Transverse colon (tissue), 4 donors: ENCODE measurements around the gene ZBTB32. TPM values are rescaled to one million over a fixed set of nuclear protein-coding genes. Genes with fewer than 3 reads are reported as not detected.

Experiments
- DNase-seq: peaks from one replicate; pipeline ENCODE4 v3.0.0-alpha.2; 2019
- H3K27ac ChIP-seq, 4 donors: fragments of 200-600 bp; sonication (generic); 2 replicates each; pipeline ENCODE4 v1.5.1; 2016 to 2018; ENCODE audit warnings: inconsistent platforms in 4 of 4
- H3K27me3 ChIP-seq: fragments of 200-600 bp; sonication (generic); 2 replicates; pipeline ENCODE4 v1.5.1; 2017; ENCODE audit warnings: inconsistent platforms
- H3K36me3 ChIP-seq, 4 donors: fragments of 200-600 bp; sonication (generic); 2 replicates each; pipeline ENCODE4 v1.5.1; 2017 to 2019; ENCODE audit warnings: inconsistent platforms in 4 of 4
- H3K4me1 ChIP-seq, 4 donors: fragments of 200-600 bp; sonication (generic); 2 replicates each; pipeline ENCODE4 v1.5.1; 2017 to 2020; ENCODE audit warnings: inconsistent platforms in 4 of 4
- H3K4me3 ChIP-seq, 4 donors: fragments of 200-600 bp; sonication (generic); 1 replicate in 1 of 4; 2 replicates in 3 of 4; pipeline versions ENCODE4 v1.5.1 to v1.6.1; 2017 to 2019; ENCODE audit warnings: inconsistent platforms in 4 of 4
- H3K9me3 ChIP-seq, 2 donors: fragments of 200-600 bp; sonication (generic); 2 replicates each; pipeline ENCODE4 v1.5.1; 2017 to 2019; ENCODE audit warnings: inconsistent platforms in 2 of 2
- CTCF ChIP-seq, 5 experiments: fragments of 200-600 bp in 3 of 5; fragments of 450-650 bp in 2 of 5; sonication (generic) in 3 of 5; IDR thresholded peaks; 1 replicate in 2 of 5; 2 replicates in 3 of 5; pipeline ENCODE4 v1.5.1; 2016 to 2017; ENCODE audit warnings: antibody characterized with exemption in 5 of 5, inconsistent platforms in 3 of 5, mild to moderate bottlenecking in 2 of 5, moderate library complexity in 1 of 5
- EP300 ChIP-seq: sonication (generic); formaldehyde crosslinking; IDR thresholded peaks from one replicate; pipeline ENCODE4 v1.6.1; 2017; ENCODE audit warnings: antibody characterized with exemption, low read depth
- POLR2A ChIP-seq: fragments of 450-650 bp; IDR thresholded peaks from one replicate; pipeline ENCODE4 v1.6.1; 2016; ENCODE audit warnings: antibody characterized with exemption, mild to moderate bottlenecking, moderate library complexity
- POLR2AphosphoS5 ChIP-seq, 3 donors: sonication (generic); formaldehyde crosslinking; IDR thresholded peaks; one replicate each; pipeline ENCODE4 v1.6.1; 2016; ENCODE audit warnings: antibody characterized with exemption in 3 of 3
- WGBS, 2 donors: methylation state at CpG; one replicate each; pipeline ENCODE4 v1.1.5; 2018; ENCODE audit warnings: low coverage in 1 of 2; 5-methylcytosine and 5-hydroxymethylcytosine counted together
- in situ Hi-C, 4 donors: fragments of 200-750 bp; cut with MboI; loops; one replicate each; pipeline versions ENCODE4 v1.15.0 to v1.15.1; 2017; ENCODE audit warnings: low sequenced_read_pairs in 3 of 4, low pct_ligation_motif_present in 1 of 4, low pct_unique_long_range_greater_than_20kb in 1 of 4
- intact Hi-C: fragments of 100-400 bp; cut with DNase I; formaldehyde crosslinking; loops from one replicate; pipeline ENCODE4 v1.15.1; 2023; ENCODE audit warnings: low total_unique reads
- total RNA-seq, 4 donors: library from RNA; depleted of rRNA; stranded (reverse); fragments of >200 nt; gene quantifications; one replicate each; pipeline ENCODE4 v1.1.0, GENCODE V29; 2016

ZBTB32 gene
- total RNA-seq, 4 donors from 2014 or later: not detected

DNA sequence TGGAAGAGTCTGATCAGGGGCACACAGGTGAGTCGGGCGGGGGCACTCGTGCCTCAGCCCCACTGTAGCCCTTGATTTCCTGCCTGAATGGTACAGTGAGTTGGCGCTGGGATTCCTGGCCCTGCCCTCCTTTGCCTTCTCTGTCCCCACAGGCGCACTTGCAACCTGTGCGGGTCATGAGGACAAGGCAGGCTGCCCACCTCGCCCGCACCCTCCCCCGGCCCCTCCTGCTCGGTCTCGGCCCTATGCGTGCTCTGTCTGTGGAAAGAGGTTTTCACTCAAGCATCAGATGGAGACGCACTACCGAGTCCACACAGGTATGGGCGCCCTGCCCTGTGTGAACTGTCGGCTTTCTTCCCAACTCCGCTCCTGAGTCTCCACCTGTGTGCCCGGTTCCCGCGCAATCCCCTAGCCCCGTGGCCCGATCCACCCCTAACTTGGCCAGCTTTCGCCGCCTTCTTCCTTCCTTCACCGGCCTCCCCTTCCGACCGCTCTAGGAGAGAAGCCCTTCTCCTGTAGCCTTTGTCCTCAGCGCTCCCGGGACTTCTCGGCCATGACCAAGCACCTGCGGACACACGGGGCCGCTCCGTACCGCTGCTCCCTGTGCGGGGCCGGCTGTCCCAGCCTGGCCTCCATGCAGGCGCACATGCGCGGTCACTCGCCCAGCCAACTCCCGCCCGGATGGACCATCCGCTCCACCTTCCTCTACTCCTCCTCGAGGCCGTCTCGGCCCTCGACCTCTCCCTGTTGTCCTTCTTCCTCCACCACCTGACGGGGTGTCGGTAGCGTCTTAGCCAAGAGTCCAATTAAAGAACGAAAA is 11.8 kb downstream of the ZBTB32 start:
- in situ Hi-C loops: no loop called here
- no peak for DNase-seq

DNA sequence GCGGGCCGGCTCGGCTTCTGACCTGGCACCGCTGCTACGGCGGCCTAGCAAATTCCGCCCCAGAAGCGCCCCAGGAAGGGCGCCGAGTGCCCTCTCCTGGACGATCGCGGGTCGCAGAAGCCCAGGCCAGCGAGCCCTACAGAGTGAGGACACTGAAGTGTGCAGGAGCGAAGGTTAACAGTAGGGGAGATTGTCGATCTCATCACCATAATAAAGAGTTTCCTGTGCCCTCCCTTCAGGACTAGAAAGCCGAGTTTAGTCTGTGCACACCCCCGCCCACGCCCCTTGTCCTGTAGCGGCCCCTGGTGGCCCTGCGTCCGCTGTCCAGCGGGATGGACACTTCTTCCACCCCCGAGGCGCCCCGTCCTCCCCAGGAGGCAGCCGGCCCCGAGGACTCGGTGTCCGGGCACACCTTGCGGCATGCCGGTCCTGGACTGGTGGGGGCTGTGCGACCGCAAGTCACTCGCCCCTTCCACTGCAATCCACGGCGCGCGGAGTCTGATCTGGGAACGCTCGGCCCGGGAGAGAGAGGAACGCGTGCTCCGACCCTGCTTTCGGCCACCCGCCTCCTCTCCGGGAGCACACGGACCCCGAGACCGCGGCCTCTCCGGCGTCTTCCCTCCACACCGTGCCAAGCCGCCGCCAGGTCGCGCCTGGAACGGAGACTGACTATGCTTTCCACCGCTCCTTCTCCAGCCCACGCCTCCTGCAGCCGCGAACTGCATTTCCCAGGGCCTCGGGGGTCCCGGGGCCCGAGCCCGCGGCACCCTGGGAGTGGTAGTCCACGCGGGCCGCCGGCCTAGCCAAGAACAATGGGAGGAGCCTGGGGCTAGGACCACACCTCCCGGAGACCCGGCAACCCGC is 12.7 kb downstream of the ZBTB32 start:
- in situ Hi-C loops: no loop called here
- Histone ChIP-seq H3K4me1 (peaks cover 18 to 28% (median 24%) of the 10 kb centered on the region in 4 donors), H3K36me3 (peaks cover 0 to 6% (median 0%) of the 10 kb centered on the region in 4 donors), H3K27me3 (no peaks in the 10 kb centered on the region), H3K27ac (peak overlapping the region; percentile 91 to 95 (median 92)), H3K9me3 (no peaks in the 10 kb centered on the region), H3K4me3 (peak overlapping the region; percentile 75 to 89 (median 86))
- peak; percentile 90 to 97 (median 93) for TF ChIP-seq CTCF (IDR thresholded peaks at IDR 0.05)
- TF ChIP-seq POLR2AphosphoS5 (IDR thresholded peaks at IDR 0.05): peak in 2 of 3 donors; percentile 53 to 54
- TF ChIP-seq EP300: no peak
- peak; percentile 44 for TF ChIP-seq POLR2A
- intact Hi-C loops: loop anchor here (10.0 kb wide), 1 partner anchor 172 kb away; the partner anchor contains the start of gene TMEM147
- WGBS, 2 donors: 1% methylated on average over 62 of the region's 77 CpGs; no CpG with 5 or more reads in 1 of the 2 donors
- DNase-seq: peak; percentile 89

More for the DNA sequence above, 11.8 kb downstream of the ZBTB32 start:
- WGBS, 2 donors: 0 to 1% methylated on average over 2 to 52 of the region's 52 CpGs
- no peaks in the 10 kb centered on the region for H3K27me3 ChIP-seq
- H3K36me3 ChIP-seq: peaks cover 0 to under 1% (median 0%) of the 10 kb centered on the region in 4 donors
- no peak for TF ChIP-seq POLR2AphosphoS5 (IDR thresholded peaks at IDR 0.05)
- peak overlapping the region; percentile 91 to 95 (median 92) for H3K27ac ChIP-seq
- no peaks in the 10 kb centered on the region for H3K9me3 ChIP-seq
- H3K4me1 ChIP-seq: peaks cover 18 to 28% (median 24%) of the 10 kb centered on the region in 4 donors
- H3K4me3 ChIP-seq: peak overlapping the region; percentile 75 to 89 (median 86)
- intact Hi-C loops: loop anchor here (1.0 to 10.0 kb wide), 2 partner anchors 22 to 171 kb away; partner anchors contain the start of gene TMEM147

GRCh38 chr19:35717665-35718344 is 13.4 kb downstream of the ZBTB32 start, which contains the start of gene KMT2B:
KMT2B (plus strand) TSS chr19:35718003; CDS start chr19:35718019, 16 bp downstream.
- Histone ChIP-seq H3K4me1 (peaks cover 18 to 28% (median 24%) of the 10 kb centered on the region in 4 donors), H3K9me3 (no peaks in the 10 kb centered on the region), H3K27me3 (no peaks in the 10 kb centered on the region), H3K36me3 (peaks cover 0 to 12% (median 3%) of the 10 kb centered on the region in 4 donors), H3K4me3 (peak within 1 kb of the TSS; percentile 81 to 89 (median 86)), H3K27ac (peak within 1 kb of the TSS; percentile 91 to 95 (median 92))
- whole genome bisulfite sequencing, 2 donors: 1% methylated on average over 33 of the region's 109 CpGs; no CpG with 5 or more reads in 1 of the 2 donors
- intact Hi-C loops (loop anchor here (10.0 kb wide), 1 partner anchor 173 kb away; the partner anchor contains the start of gene TMEM147), in situ Hi-C loops (no loop called here)
- TF ChIP-seq POLR2AphosphoS5 (IDR thresholded peaks at IDR 0.05): peak in 1 of 3 donors; percentile 7
- no peak for TF ChIP-seq CTCF (IDR thresholded peaks at IDR 0.05)
- no peak for TF ChIP-seq POLR2A
- DNase-seq: peak; percentile 96

DNA sequence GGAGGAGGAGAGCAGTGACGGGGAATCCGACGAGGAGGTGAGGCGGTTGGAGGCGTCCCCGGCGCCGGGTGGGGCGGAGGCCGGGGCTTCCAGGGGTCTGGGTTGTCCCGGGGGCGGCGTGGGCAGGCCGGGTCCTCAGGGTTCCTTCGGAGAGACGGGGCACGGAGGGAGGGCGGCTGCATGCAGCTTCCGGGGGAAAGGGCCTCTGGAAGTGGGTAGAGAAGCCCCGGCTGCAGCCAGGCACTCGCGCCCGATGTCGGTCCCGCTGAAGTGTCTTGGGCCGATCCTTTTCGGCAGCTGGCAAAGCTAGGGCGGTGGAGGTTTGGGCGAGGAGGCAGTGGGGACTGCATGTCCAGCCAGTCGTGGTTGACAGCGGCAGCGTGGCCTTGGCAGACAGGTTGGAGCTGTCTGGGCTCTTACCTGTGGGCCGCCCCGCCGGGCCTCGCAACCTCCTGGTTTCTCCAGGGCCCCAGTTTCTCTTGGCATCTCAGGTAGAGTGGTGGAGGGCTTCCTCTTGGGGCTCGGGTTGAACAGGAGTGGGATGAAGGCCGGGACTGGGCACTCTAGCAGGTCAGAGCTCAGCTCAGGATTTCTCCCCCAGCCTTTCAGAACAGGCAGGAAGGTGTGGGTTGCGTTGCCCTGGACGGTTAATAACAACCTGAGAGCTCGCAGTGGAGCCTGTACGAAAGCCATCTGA is 14.1 kb downstream of the ZBTB32 start:
- TF ChIP-seq POLR2A (no peak), POLR2AphosphoS5 (IDR thresholded peaks at IDR 0.05) (no peak), EP300 (no peak), CTCF (IDR thresholded peaks at IDR 0.05) (no peak)
- no peaks in the 10 kb centered on the region for H3K9me3 ChIP-seq
- intact Hi-C loops (loop anchor here (10.0 kb wide), 1 partner anchor 174 kb away; the partner anchor contains the start of gene TMEM147), in situ Hi-C loops (no loop called here)
- peaks cover 0 to 19% (median 7%) of the 10 kb centered on the region in 4 donors for H3K36me3 ChIP-seq
- peaks cover 18 to 28% (median 24%) of the 10 kb centered on the region in 4 donors for H3K4me1 ChIP-seq
- H3K27ac ChIP-seq: peak overlapping the region; percentile 91 to 95 (median 92)
- H3K27me3 ChIP-seq: no peaks in the 10 kb centered on the region
- peak overlapping the region; percentile 52 to 89 (median 85) for H3K4me3 ChIP-seq
- peak; percentile 49 for DNase-seq
- WGBS, 2 donors: 0 to 1% methylated on average over 1 to 15 of the region's 42 CpGs
